Spleen (tissue), 7 donors: ENCODE measurements around the gene GRIK4.

ENCODE experiments used
- POLR2AphosphoS5 ChIP-seq, 3 donors: sonication (generic); formaldehyde crosslinking; IDR thresholded peaks; one replicate each; pipeline ENCODE4 v1.5.1; 2017; ENCODE audit warnings: antibody characterized with exemption in 3 of 3
- TF ChIP-seq, protein P1 (sequence below), 11 experiments: fragments of 200-600 bp in 7 of 11; fragments of 450-650 bp in 4 of 11; sonication (generic) in 4 of 11; IDR thresholded peaks in 8 of 11; conservative IDR thresholded peaks in 3 of 11; 1 replicate in 7 of 11; 2 replicates in 4 of 11; pipeline versions ENCODE4 v1.4.0 to v1.8.0; 2016 to 2021; ENCODE audit warnings: antibody characterized with exemption in 11 of 11, inconsistent platforms in 4 of 11, mild to moderate bottlenecking in 1 of 11
- donor health status: DM: no; HTN: no; CAD: no; lungs with moderate emphysema.
- donor health status: DM: no; HTN: no; CAD: no.
- donor health status: DM: no; HTN: no; CAD: no.

DNA sequence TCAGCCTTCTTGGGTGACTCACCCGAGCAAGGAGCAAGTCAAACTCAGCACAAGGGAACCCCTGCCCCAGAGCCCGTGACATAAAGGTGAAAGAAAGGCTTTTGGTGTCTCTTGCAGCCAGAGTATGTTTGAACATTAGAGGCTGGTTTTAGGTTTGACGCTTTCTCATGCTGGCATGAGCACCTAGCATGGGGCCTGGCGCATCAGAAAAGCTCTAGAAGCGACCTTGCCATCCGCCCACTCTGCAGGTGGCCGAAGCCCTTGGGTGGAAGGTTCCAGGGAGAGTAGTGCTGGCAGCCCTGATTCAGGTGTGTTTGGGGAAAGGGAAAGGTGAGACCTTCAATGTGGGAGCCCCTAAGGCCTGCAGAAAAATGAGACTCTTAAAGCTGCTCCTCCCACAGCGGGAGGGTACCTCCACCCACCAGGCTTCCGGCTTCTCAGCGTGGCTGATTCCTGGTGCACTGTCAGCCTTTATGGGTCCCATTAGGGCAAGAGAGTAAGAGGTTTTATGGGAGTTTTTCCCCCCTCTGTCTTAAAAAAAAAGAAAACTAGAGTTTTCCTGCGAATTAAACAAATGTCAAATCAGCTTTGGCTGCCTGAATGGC, 88.4 kb downstream of the GRIK4 start:
- TF ChIP-seq, protein P1, sequence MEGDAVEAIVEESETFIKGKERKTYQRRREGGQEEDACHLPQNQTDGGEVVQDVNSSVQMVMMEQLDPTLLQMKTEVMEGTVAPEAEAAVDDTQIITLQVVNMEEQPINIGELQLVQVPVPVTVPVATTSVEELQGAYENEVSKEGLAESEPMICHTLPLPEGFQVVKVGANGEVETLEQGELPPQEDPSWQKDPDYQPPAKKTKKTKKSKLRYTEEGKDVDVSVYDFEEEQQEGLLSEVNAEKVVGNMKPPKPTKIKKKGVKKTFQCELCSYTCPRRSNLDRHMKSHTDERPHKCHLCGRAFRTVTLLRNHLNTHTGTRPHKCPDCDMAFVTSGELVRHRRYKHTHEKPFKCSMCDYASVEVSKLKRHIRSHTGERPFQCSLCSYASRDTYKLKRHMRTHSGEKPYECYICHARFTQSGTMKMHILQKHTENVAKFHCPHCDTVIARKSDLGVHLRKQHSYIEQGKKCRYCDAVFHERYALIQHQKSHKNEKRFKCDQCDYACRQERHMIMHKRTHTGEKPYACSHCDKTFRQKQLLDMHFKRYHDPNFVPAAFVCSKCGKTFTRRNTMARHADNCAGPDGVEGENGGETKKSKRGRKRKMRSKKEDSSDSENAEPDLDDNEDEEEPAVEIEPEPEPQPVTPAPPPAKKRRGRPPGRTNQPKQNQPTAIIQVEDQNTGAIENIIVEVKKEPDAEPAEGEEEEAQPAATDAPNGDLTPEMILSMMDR (IDR thresholded peaks at IDR 0.05 in 8 of 11, conservative IDR thresholded peaks at IDR 0.05 in 3 of 11): no peak
- no peak for TF ChIP-seq POLR2AphosphoS5 (IDR thresholded peaks at IDR 0.05)
